ENCODE results near the gene CR1L. TPM values are rescaled to one million over a fixed set of nuclear protein-coding genes. Genes with fewer than 3 reads are reported as not detected.
A peak's percentile ranks its signal among the peaks of the same experiment; 100 is the strongest.
"Not testable (repeated sequence)": the region's sequence is repeated elsewhere in the genome, so short reads cannot be mapped to it uniquely, and the experiment has no call there.

CR1L gene
- total and polyA plus RNA-seq, 9 of the 15 experiments (the other 6 are each of a cell fraction or from before 2014, with no cell fraction given): 10.1 to 74.8 (median 34.3) TPM

DNA sequence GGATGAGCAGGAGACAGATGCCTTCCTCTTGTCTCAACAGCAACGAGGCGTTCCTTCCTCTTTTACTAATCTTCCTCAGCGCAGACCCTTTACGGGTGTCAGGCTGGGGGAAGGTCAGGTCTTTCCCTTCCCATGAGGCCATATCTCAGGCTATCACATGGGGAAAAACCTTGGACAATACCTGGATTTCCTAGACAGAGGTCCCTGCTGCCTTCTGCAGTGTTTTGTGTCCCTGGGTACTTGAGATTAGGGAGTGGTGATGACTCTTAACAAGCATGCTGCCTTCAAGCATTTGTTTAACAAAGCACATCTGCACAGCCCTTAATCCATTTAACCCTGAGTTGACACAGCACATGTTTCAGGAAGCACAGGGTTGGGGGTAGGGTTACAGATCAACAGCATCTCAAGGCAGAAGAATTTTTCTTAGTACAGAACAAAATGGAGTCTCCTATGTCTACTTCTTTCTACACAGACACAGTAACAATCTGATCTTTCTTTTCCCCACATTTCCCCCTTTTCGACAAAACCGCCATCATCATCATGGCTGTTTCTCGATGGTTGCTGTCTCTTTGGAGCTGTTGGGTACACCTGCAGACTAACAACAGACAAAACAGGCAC is 9.3 kb upstream of the CR1L start (continued):
- TF ChIP-seq, protein P1, sequence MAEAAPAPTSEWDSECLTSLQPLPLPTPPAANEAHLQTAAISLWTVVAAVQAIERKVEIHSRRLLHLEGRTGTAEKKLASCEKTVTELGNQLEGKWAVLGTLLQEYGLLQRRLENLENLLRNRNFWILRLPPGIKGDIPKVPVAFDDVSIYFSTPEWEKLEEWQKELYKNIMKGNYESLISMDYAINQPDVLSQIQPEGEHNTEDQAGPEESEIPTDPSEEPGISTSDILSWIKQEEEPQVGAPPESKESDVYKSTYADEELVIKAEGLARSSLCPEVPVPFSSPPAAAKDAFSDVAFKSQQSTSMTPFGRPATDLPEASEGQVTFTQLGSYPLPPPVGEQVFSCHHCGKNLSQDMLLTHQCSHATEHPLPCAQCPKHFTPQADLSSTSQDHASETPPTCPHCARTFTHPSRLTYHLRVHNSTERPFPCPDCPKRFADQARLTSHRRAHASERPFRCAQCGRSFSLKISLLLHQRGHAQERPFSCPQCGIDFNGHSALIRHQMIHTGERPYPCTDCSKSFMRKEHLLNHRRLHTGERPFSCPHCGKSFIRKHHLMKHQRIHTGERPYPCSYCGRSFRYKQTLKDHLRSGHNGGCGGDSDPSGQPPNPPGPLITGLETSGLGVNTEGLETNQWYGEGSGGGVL (CRISPR knock-in tag; IDR thresholded peaks at IDR 0.05): peak; percentile 65; the same call in 1 of the 2 replicates
- TF ChIP-seq FOXP1 (CRISPR knock-in tag; IDR thresholded peaks at IDR 0.05) (peak; percentile 74; the same call in 1 of the 2 replicates), MEF2D (tag; conservative IDR thresholded peaks at IDR 0.05; ENCODE audit: low read depth) (peak; percentile 77; the same call in 1 of the 2 replicates), HDAC2 (IDR thresholded peaks at IDR 0.05) (peak; percentile 93), EHMT2 (IDR thresholded peaks at IDR 0.05) (peak; percentile 47; the same call in 1 of the 2 replicates), ETV6 (IDR thresholded peaks at IDR 0.05; ENCODE audit: borderline replicate concordance in 1 of 2, low read depth in 2 of 2, low read length in 1 of 2) (peak in 1 of 2 experiments; percentile 50; a peak in 1 of 4 replicates), GATAD2B (IDR thresholded peaks at IDR 0.05; ENCODE audit: borderline replicate concordance) (peak; percentile 35; the same call in 1 of the 2 replicates), ZBTB1 (CRISPR knock-in tag; IDR thresholded peaks at IDR 0.05; ENCODE audit: borderline replicate concordance, low read depth) (0 out of 2 replicates have a peak, but pooled peaks have one; percentile 54), BCL6 (CRISPR knock-in tag; IDR thresholded peaks at IDR 0.05) (peak; percentile 73; the same call in 1 of the 2 replicates), KLF13 (tag; IDR thresholded peaks at IDR 0.05; ENCODE audit: borderline replicate concordance, low read depth) (0 out of 2 replicates have a peak, but pooled peaks have one; percentile 42), NFE2L1 (tag; IDR thresholded peaks at IDR 0.05; ENCODE audit: borderline replicate concordance, low read depth) (peak; percentile 47), PML (IDR thresholded peaks at IDR 0.05; ENCODE audit: low read length) (peak; percentile 90), NCOA1 (IDR thresholded peaks at IDR 0.05; ENCODE audit: low read depth) (peak; percentile 73; the same call in 1 of the 2 replicates), ZNF197 (CRISPR knock-in tag; IDR thresholded peaks at IDR 0.05; ENCODE audit: low read depth) (0 out of 2 replicates have a peak, but pooled peaks have one; percentile 58), PTRF (tag; IDR thresholded peaks at IDR 0.05) (peak; percentile 85), EP400 (IDR thresholded peaks at IDR 0.05) (peak; percentile 67; the same call in 1 of the 2 replicates), MTA1 (IDR thresholded peaks at IDR 0.05; ENCODE audit: borderline replicate concordance) (peak; percentile 79; the same call in 1 of the 2 replicates), TAF1 (IDR thresholded peaks at IDR 0.05; ENCODE audit: control insufficient read depth, extremely low read depth, insufficient read depth, low read length, severe bottlenecking) (peak; percentile 28), EGR1 (conservative IDR thresholded peaks at IDR 0.05) (peak; percentile 24; the same call in 1 of the 2 replicates), MNT (conservative IDR thresholded peaks at IDR 0.05) (peak; percentile 87 to 92)
- TF ChIP-seq ETV6 (CRISPR knock-in tag; IDR thresholded peaks at IDR 0.05; ENCODE audit: borderline replicate concordance): not testable (repeated sequence)
- TF ChIP-seq, protein P2, sequence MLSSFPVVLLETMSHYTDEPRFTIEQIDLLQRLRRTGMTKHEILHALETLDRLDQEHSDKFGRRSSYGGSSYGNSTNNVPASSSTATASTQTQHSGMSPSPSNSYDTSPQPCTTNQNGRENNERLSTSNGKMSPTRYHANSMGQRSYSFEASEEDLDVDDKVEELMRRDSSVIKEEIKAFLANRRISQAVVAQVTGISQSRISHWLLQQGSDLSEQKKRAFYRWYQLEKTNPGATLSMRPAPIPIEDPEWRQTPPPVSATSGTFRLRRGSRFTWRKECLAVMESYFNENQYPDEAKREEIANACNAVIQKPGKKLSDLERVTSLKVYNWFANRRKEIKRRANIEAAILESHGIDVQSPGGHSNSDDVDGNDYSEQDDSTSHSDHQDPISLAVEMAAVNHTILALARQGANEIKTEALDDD (IDR thresholded peaks at IDR 0.05): peak; percentile 84; the same call in 1 of the 2 replicates

Data from K562 (cell line).